H1 (cell line): ENCODE measurements around the gene PLEKHA1. TPM values are rescaled to one million over a fixed set of nuclear protein-coding genes. Genes with fewer than 3 reads are reported as not detected.

Source experiments
- CTCF ChIA-PET: fragments of 300-600 bp; sonication (Branson Sonifier 250); formaldehyde crosslinking; loops from one replicate; lab custom pipeline; 2021; ENCODE audit not compliant: partially characterized antibody; lab: Charles Lee
- POLR2A ChIA-PET: fragments of 300-600 bp; sonication (Branson Sonifier 250); formaldehyde crosslinking; loops from one replicate; lab custom pipeline; 2021; ENCODE audit warnings: inconsistent platforms; ENCODE audit not compliant: partially characterized antibody; lab: Charles Lee
- DNase-seq, 2 experiments: peaks; one replicate each; pipeline versions ENCODE4 v3.0.0 to v3.0.0-alpha.2; 2010 to 2022; ENCODE audit warnings: low spot score in 2 of 2, low read depth in 1 of 2, mixed read lengths in 1 of 2
- FAIRE-seq: peaks from 2 replicates; lab custom pipeline; 2011; peaks lifted over from hg19 to GRCh38; lab: Jason Lieb, UNC
- H2AFZ ChIP-seq: 2 replicates; pipeline ENCODE4 v1.8.1; 2012; ENCODE audit warnings: low read length, inconsistent platforms
- H2AK5ac ChIP-seq: 2 replicates; pipeline ENCODE4 v1.6.1; 2013; ENCODE audit warnings: low read depth, low read length
- H2BK120ac ChIP-seq: replicated peaks from 2 replicates; pipeline ENCODE3; 2013; ENCODE audit warnings: low read depth, low read length, inconsistent platforms
- H2BK12ac ChIP-seq: 2 replicates; pipeline ENCODE4 v1.6.1; 2013; ENCODE audit warnings: low read depth, low read length
- H2BK15ac ChIP-seq: 2 replicates; pipeline ENCODE4 v1.6.1; 2013; ENCODE audit warnings: low read length
- H2BK20ac ChIP-seq: 2 replicates; pipeline ENCODE4 v1.6.1; 2013; ENCODE audit warnings: low read length
- H2BK5ac ChIP-seq: 2 replicates; pipeline ENCODE4 v1.6.1; 2013; ENCODE audit warnings: low read depth, low read length
- H3K14ac ChIP-seq: 2 replicates; pipeline ENCODE4 v1.6.1; 2013; ENCODE audit warnings: inconsistent platforms; ENCODE audit not compliant: insufficient read length
- H3K18ac ChIP-seq: 2 replicates; pipeline ENCODE4 v1.6.1; 2013; ENCODE audit warnings: low read length; ENCODE audit errors: extremely low read depth
- H3K23ac ChIP-seq: 2 replicates; pipeline ENCODE4 v1.6.1; 2013; ENCODE audit warnings: inconsistent platforms; ENCODE audit not compliant: insufficient read length
- H3K23me2 ChIP-seq: 2 replicates; pipeline ENCODE4 v1.6.1; 2013; ENCODE audit warnings: low read depth, low read length
- H3K27ac ChIP-seq: 2 replicates; pipeline ENCODE4 v1.6.1; 2011; ENCODE audit warnings: low read depth, low read length, inconsistent platforms
- H3K27me3 ChIP-seq, 4 experiments: replicated peaks in 1 of 4; 1 replicate in 1 of 4; 2 replicates in 3 of 4; pipeline versions ENCODE4 v1.6.1 to v1.8.1; 2011 to 2013; ENCODE audit warnings: low read length in 3 of 4, mild to moderate bottlenecking in 3 of 4, inconsistent platforms in 2 of 4, mixed read lengths in 2 of 4, moderate library complexity in 1 of 4; ENCODE audit not compliant: control insufficient read depth in 3 of 4, insufficient read depth in 3 of 4; ENCODE audit errors: extremely low read depth in 1 of 4
- H3K36me3 ChIP-seq, 4 experiments: 2 replicates each; pipeline versions ENCODE4 v1.6.1 to v1.8.1; 2011 to 2013; ENCODE audit warnings: mild to moderate bottlenecking in 4 of 4, low read length in 3 of 4, moderate library complexity in 2 of 4, control low read depth in 1 of 4, inconsistent platforms in 1 of 4; ENCODE audit not compliant: insufficient read depth in 4 of 4, control insufficient read depth in 2 of 4
- H3K4ac ChIP-seq: replicated peaks from 2 replicates; pipeline ENCODE3; 2013; ENCODE audit warnings: low read length, low read depth, mixed read lengths, inconsistent platforms; ENCODE audit not compliant: insufficient read length
- H3K4me1 ChIP-seq, 4 experiments: replicated peaks in 1 of 4; 1 replicate in 1 of 4; 2 replicates in 3 of 4; pipeline versions ENCODE4 v1.6.1 to v1.8.1; 2011 to 2013; ENCODE audit warnings: low read length in 3 of 4, inconsistent platforms in 2 of 4, mixed read lengths in 1 of 4; ENCODE audit not compliant: insufficient read depth in 4 of 4, control insufficient read depth in 3 of 4
- H3K4me2 ChIP-seq, 2 experiments: 2 replicates each; pipeline versions ENCODE4 v1.6.1 to v1.8.1; 2011 to 2013; ENCODE audit warnings: low read depth in 2 of 2, low read length in 2 of 2, control low read depth in 1 of 2, inconsistent platforms in 1 of 2, mild to moderate bottlenecking in 1 of 2; ENCODE audit not compliant: insufficient read depth in 1 of 2
- H3K4me3 ChIP-seq, 4 experiments: fragments of 200-600, 300-600 bp in 1 of 4; sonication (generic), shearing (Covaris generic), sonication (Bioruptor Twin) in 1 of 4; 2 replicates each; pipeline versions ENCODE4 v1.5.1 to v1.8.1; 2011 to 2016; ENCODE audit warnings: low read length in 4 of 4, low read depth in 3 of 4, control low read depth in 2 of 4, inconsistent platforms in 2 of 4, mild to moderate bottlenecking in 2 of 4, mixed read lengths in 1 of 4, moderate library complexity in 1 of 4; ENCODE audit not compliant: insufficient read depth in 2 of 4; ENCODE audit errors: extremely low read depth in 1 of 4
- H3K56ac ChIP-seq: replicated peaks from 2 replicates; pipeline ENCODE3; 2013; ENCODE audit warnings: low read depth, mild to moderate bottlenecking, mixed read lengths, low read length, inconsistent platforms; ENCODE audit not compliant: insufficient read length
- H3K79me1 ChIP-seq: 2 replicates; pipeline ENCODE4 v1.6.1; 2013; ENCODE audit warnings: low read depth, low read length, control low read depth
- H3K79me2 ChIP-seq, 2 experiments: 2 replicates each; pipeline versions ENCODE4 v1.6.1 to v1.8.1; 2012 to 2013; ENCODE audit warnings: low read length in 2 of 2, mild to moderate bottlenecking in 2 of 2, inconsistent platforms in 1 of 2; ENCODE audit not compliant: insufficient read depth in 2 of 2, control insufficient read depth in 1 of 2
- H3K9ac ChIP-seq, 4 experiments: replicated peaks in 1 of 4; 1 replicate in 1 of 4; 2 replicates in 3 of 4; pipeline versions ENCODE4 v1.6.1 to v1.8.1; 2011 to 2013; ENCODE audit warnings: low read depth in 3 of 4, low read length in 3 of 4, control low read depth in 2 of 4, mild to moderate bottlenecking in 2 of 4, moderate library complexity in 2 of 4, inconsistent platforms in 1 of 4; ENCODE audit errors: extremely low read depth in 1 of 4
- H3K9me3 ChIP-seq, 2 experiments: 2 replicates each; pipeline versions ENCODE4 v1.6.1 to v1.8.1; 2012 to 2013; ENCODE audit warnings: mild to moderate bottlenecking in 2 of 2, moderate library complexity in 2 of 2, control low read depth in 1 of 2, inconsistent platforms in 1 of 2, low read depth in 1 of 2, low read length in 1 of 2, mixed read lengths in 1 of 2; ENCODE audit not compliant: insufficient read depth in 2 of 2
- H4K20me1 ChIP-seq, 2 experiments: replicated peaks in 1 of 2; 2 replicates each; pipeline versions ENCODE3 to v1.8.1; 2011 to 2013; ENCODE audit warnings: inconsistent platforms in 2 of 2, low read length in 2 of 2, mild to moderate bottlenecking in 1 of 2; ENCODE audit not compliant: insufficient read depth in 2 of 2, control insufficient read depth in 1 of 2
- H4K5ac ChIP-seq: 2 replicates; pipeline ENCODE4 v1.6.1; 2013; ENCODE audit warnings: low read length, low read depth, mixed read lengths, inconsistent platforms; ENCODE audit not compliant: insufficient read length
- H4K8ac ChIP-seq: 2 replicates; pipeline ENCODE4 v1.8.0; 2013; ENCODE audit warnings: mild to moderate bottlenecking, moderate library complexity, low read length, inconsistent platforms; ENCODE audit not compliant: insufficient read depth; ENCODE audit errors: extremely low read depth
- H4K91ac ChIP-seq: replicated peaks from 2 replicates; pipeline ENCODE3; 2013; ENCODE audit warnings: low read length, mixed read lengths, inconsistent platforms; ENCODE audit not compliant: insufficient read length
- ASH2L ChIP-seq: fragments of 200-600, 300-600 bp; sonication (generic); IDR thresholded peaks from one replicate; pipeline ENCODE4 v1.7.1; 2017; ENCODE audit warnings: low read length
- ATF3 ChIP-seq: IDR thresholded peaks from 2 replicates; pipeline ENCODE4 v1.6.1; 2011; ENCODE audit warnings: low read depth, mild to moderate bottlenecking, low read length; ENCODE audit not compliant: insufficient read depth
- CHD1 ChIP-seq: IDR thresholded peaks from 2 replicates; pipeline ENCODE4 v1.6.1; 2012; ENCODE audit warnings: low read depth, low read length, improper control_type of control experiment
- CREB1 ChIP-seq: IDR thresholded peaks from 2 replicates; pipeline ENCODE4 v1.6.1; 2012; ENCODE audit warnings: inconsistent platforms
- CTCF ChIP-seq, 3 experiments: IDR thresholded peaks; 1 replicate in 2 of 3; 2 replicates in 1 of 3; pipeline versions ENCODE4 v1.5.1 to v1.6.1; 2011; ENCODE audit warnings: low read length in 3 of 3, mild to moderate bottlenecking in 3 of 3, inconsistent platforms in 2 of 3, low read depth in 1 of 3, moderate library complexity in 1 of 3; ENCODE audit not compliant: insufficient read depth in 1 of 3; ENCODE audit errors: control extremely low read depth in 1 of 3
- HDAC6 ChIP-seq: IDR thresholded peaks from one replicate; pipeline ENCODE4 v1.7.1; 2012; ENCODE audit warnings: low read depth, mild to moderate bottlenecking, inconsistent platforms, low read length, moderate library complexity
- POLR2AphosphoS5 ChIP-seq: IDR thresholded peaks from 2 replicates; pipeline ENCODE4 v1.6.1; 2011; ENCODE audit warnings: low read depth, low read length
- RAD21 ChIP-seq, 2 experiments: IDR thresholded peaks in 1 of 2; conservative IDR thresholded peaks in 1 of 2; 2 replicates each; pipeline ENCODE4 v1.6.1; 2011; ENCODE audit warnings: low read depth in 2 of 2, low read length in 2 of 2, improper control_type of control experiment in 1 of 2, inconsistent platforms in 1 of 2, mild to moderate bottlenecking in 1 of 2, moderate library complexity in 1 of 2
- RBBP5 ChIP-seq: IDR thresholded peaks from 2 replicates; pipeline ENCODE4 v1.7.1; 2012; ENCODE audit warnings: low read depth, mild to moderate bottlenecking, inconsistent platforms, low read length, moderate library complexity, borderline replicate concordance
- SIX5 ChIP-seq: IDR thresholded peaks from 2 replicates; pipeline ENCODE4 v1.6.1; 2011; ENCODE audit warnings: mild to moderate bottlenecking, low read depth, low read length
- SUZ12 ChIP-seq: fragments of 200-600 bp; sonication (generic); IDR thresholded peaks from 2 replicates; pipeline ENCODE4 v1.6.1; 2012; ENCODE audit warnings: mild to moderate bottlenecking, inconsistent platforms, low read length, moderate library complexity, mixed read lengths
- YY1 ChIP-seq: IDR thresholded peaks from 2 replicates; pipeline ENCODE4 v1.6.1; 2011; ENCODE audit warnings: low read depth, mild to moderate bottlenecking, low read length
- WGBS, 2 experiments: shearing (Covaris generic) in 1 of 2; methylation state at CpG; one replicate each; pipeline versions ENCODE4 v1.1.6 to v1.1.7; 2013 to 2015; ENCODE audit warnings: low lambda C conversion rate in 2 of 2, mixed read lengths in 2 of 2, inconsistent platforms in 1 of 2, low coverage in 1 of 2, missing lambda C conversion rate in 1 of 2; ENCODE audit not compliant: insufficient replicate concordance in 2 of 2, insufficient coverage in 1 of 2, insufficient read length in 1 of 2; ENCODE audit errors: extremely low coverage in 1 of 2, missing lambda C conversion rate in 1 of 2; 5-methylcytosine and 5-hydroxymethylcytosine counted together
- polyA plus RNA-seq, 7 experiments: library from polyadenylated mRNA; depleted of rRNA in 3 of 7; stranded (reverse) in 5 of 7; unstranded in 2 of 7; fragments of >200 nt in 5 of 7; fragments of 200-250 nt in 2 of 7; gene quantifications; 1 replicate in 5 of 7; 2 replicates in 1 of 7; 4 replicates in 1 of 7; pipeline versions ENCODE4 v1.2.1 to v1.2.3, GENCODE V29; 2011 to 2013; ENCODE audit warnings: missing spikeins in 2 of 7, mixed read lengths in 2 of 7
- total RNA-seq: library from RNA; stranded (reverse); fragmentation: NEBNext Ultra II Directional; extraction: Animal tissue kit (Norgen Biotek cat#: 25700); gene quantifications from 2 replicates; pipeline ENCODE4 v1.2.1, GENCODE V29; 2021

Gene PLEKHA1
- total and polyA plus RNA-seq, 2 of the 8 experiments (the other 6 are each of a cell fraction or from before 2014, with no cell fraction given), result 15.6 to 39.7 TPM

- no peak overlapping the region for H4K5ac ChIP-seq
- ChIA-PET POLR2A (no interaction called here), CTCF (interaction anchor here (0.8 kb wide), 1 partner anchor 108 kb away, joined by 5 read pairs; no protein-coding TSS in a partner anchor)
- H2AK5ac ChIP-seq, result no peak overlapping the region
- H3K79me2 ChIP-seq, result peaks cover 0 to 42% of the 10 kb centered on the region in 2 experiments; a peak in 2 of 4 replicates
- H3K36me3 ChIP-seq, result peaks cover 0 to 21% (median 5%) of the 10 kb centered on the region in 4 experiments; a peak in 3 of 8 replicates
- H3K27me3 ChIP-seq, result no peaks in the 10 kb centered on the region
- no peak overlapping the region for H2BK120ac ChIP-seq
- no peak overlapping the region for H2BK20ac ChIP-seq
- no peak overlapping the region for H3K4me3 ChIP-seq
- no peak overlapping the region for H3K4ac ChIP-seq
- H2BK12ac ChIP-seq, result no peak overlapping the region
- no peaks in the 10 kb centered on the region for H3K9me3 ChIP-seq
- H4K8ac ChIP-seq, result no peak overlapping the region
- no peak overlapping the region for H2BK15ac ChIP-seq
- no peaks in the 10 kb centered on the region for H3K23me2 ChIP-seq
- no peak overlapping the region for H3K9ac ChIP-seq
- H3K14ac ChIP-seq, result no peak overlapping the region
- H2BK5ac ChIP-seq, result no peak overlapping the region
- no peak overlapping the region for H3K23ac ChIP-seq
- DNase-seq (no peak), FAIRE-seq (no peak)
- no peaks in the 10 kb centered on the region for H3K4me1 ChIP-seq
- no peak overlapping the region for H3K18ac ChIP-seq
- WGBS, 2 experiments, result 88% methylated on average over 2 of the region's 2 CpGs; no CpG with 5 or more reads in 1 of the 2 experiments
- H3K27ac ChIP-seq, result no peak overlapping the region
- no peak overlapping the region for H4K91ac ChIP-seq
- no peaks in the 10 kb centered on the region; the same call in 1 of the 2 replicates for H3K79me1 ChIP-seq
- H4K20me1 ChIP-seq, result peaks cover 2% of the 10 kb centered on the region in 2 experiments
- no peak overlapping the region for H3K56ac ChIP-seq
- H2AFZ ChIP-seq, result no peak overlapping the region
- no peak overlapping the region for H3K4me2 ChIP-seq
- TF ChIP-seq RBBP5 (no peak), SIX5 (no peak), HDAC6 (no peak), RAD21 (IDR thresholded peaks at IDR 0.05 in 1 of 2, conservative IDR thresholded peaks at IDR 0.05 in 1 of 2; ENCODE audit: low read depth in 2 of 2, low read length in 2 of 2) (no peak), POLR2AphosphoS5 (no peak), ATF3 (no peak), YY1 (no peak), CREB1 (no peak), SUZ12 (no peak), CHD1 (no peak), CTCF (IDR thresholded peaks at IDR 0.05; ENCODE audit: control extremely low read depth in 1 of 3, insufficient read depth in 1 of 3, low read depth in 1 of 3, low read length in 3 of 3) (no peak), ASH2L (no peak)
Measured at GRCh38 chr10:122393288-122393687, 18.8 kb downstream of the PLEKHA1 start.
